Caco-2 (cell line): ENCODE data around the gene AKAP6. TPM values are rescaled to one million over a fixed set of nuclear protein-coding genes. Genes with fewer than 3 reads are reported as not detected.

Source experiments
- BruUV-seq: library from RNA; stranded (reverse); fragments of 400-500 nt; replicated peaks from 2 replicates; lab custom pipeline; 2021; lab: Mats Ljungman, UMichigan
- CTCF ChIA-PET: fragments of 300-600 bp; sonication (Branson Sonifier 250); formaldehyde crosslinking; loops from one replicate; lab custom pipeline; 2022; ENCODE audit warnings: antibody characterized with exemption; lab: Charles Lee
- POLR2A ChIA-PET: fragments of 300-600 bp; sonication (Branson Sonifier 250); formaldehyde crosslinking; loops from one replicate; lab custom pipeline; 2022; ENCODE audit warnings: antibody characterized with exemption; lab: Charles Lee
- DNase-seq, 2 experiments: peaks; one replicate each; pipeline versions ENCODE4 v3.0.0 to v3.0.0-alpha.2; 2020 to 2022
- H3K27me3 ChIP-seq: replicated peaks from 2 replicates; pipeline ENCODE4 v1.6.0; 2011; ENCODE audit warnings: low read length; ENCODE audit not compliant: control insufficient read depth, insufficient read depth
- H3K36me3 ChIP-seq: 2 replicates; pipeline ENCODE4 v1.5.1; 2011; ENCODE audit warnings: low read length; ENCODE audit not compliant: control insufficient read depth, insufficient read depth
- H3K4me1 ChIP-seq: fragments of 250-450 bp; sonication (Bioruptor Pico); 2 replicates; pipeline ENCODE4 v1.5.1; 2020; ENCODE audit warnings: mild to moderate bottlenecking
- H3K4me3 ChIP-seq: 2 replicates; pipeline ENCODE4 v1.5.1; 2011; ENCODE audit warnings: low read depth, mild to moderate bottlenecking, control low read depth, low read length
- H3K9me3 ChIP-seq: fragments of 250-450 bp; sonication (Bioruptor Pico); 2 replicates; pipeline ENCODE4 v1.5.1; 2020; ENCODE audit warnings: mild to moderate bottlenecking, moderate library complexity
- H3K27ac Mint-ChIP-seq: one replicate; pipeline ENCODE4 v1.8.0; 2022; ENCODE audit warnings: mixed read lengths; ENCODE audit not compliant: unreplicated experiment
- H3K27me3 Mint-ChIP-seq: one replicate; pipeline ENCODE4 v1.8.0; 2022; ENCODE audit warnings: mixed read lengths; ENCODE audit not compliant: insufficient read depth, unreplicated experiment
- H3K36me3 Mint-ChIP-seq: one replicate; pipeline ENCODE4 v1.8.0; 2022; ENCODE audit warnings: mild to moderate bottlenecking, mixed read lengths; ENCODE audit not compliant: insufficient read depth, unreplicated experiment
- H3K4me1 Mint-ChIP-seq: one replicate; pipeline ENCODE4 v1.8.0; 2022; ENCODE audit warnings: low read depth, mixed read lengths; ENCODE audit not compliant: unreplicated experiment
- H3K4me3 Mint-ChIP-seq: one replicate; pipeline ENCODE4 v1.8.0; 2022; ENCODE audit warnings: mild to moderate bottlenecking, moderate library complexity, mixed read lengths; ENCODE audit not compliant: unreplicated experiment
- H3K9me3 Mint-ChIP-seq: one replicate; pipeline ENCODE4 v1.8.0; 2022; ENCODE audit warnings: mixed read lengths; ENCODE audit not compliant: unreplicated experiment
- intact Hi-C: fragments of 100-400 bp; cut with micrococcal nuclease; formaldehyde crosslinking; loops from one replicate; pipeline ENCODE4 v1.10.0; 2022; ENCODE audit not compliant: unreplicated experiment
- total RNA-seq: library from RNA; stranded (reverse); gene quantifications from 2 replicates; pipeline ENCODE4 v1.2.3, GENCODE V29; 2022
- TF ChIP-seq, protein P1 (sequence below), 2 experiments: fragments of 200-600 bp in 1 of 2; IDR thresholded peaks; 1 replicate in 1 of 2; 2 replicates in 1 of 2; pipeline versions ENCODE4 v1.5.1 to v1.8.0; 2011 to 2022; ENCODE audit warnings: antibody characterized with exemption in 1 of 2, control low read depth in 1 of 2, inconsistent platforms in 1 of 2, low read depth in 1 of 2, low read length in 1 of 2, mild to moderate bottlenecking in 1 of 2, moderate library complexity in 1 of 2; ENCODE audit not compliant: insufficient read depth in 1 of 2, severe bottlenecking in 1 of 2, unreplicated experiment in 1 of 2

The AKAP6 gene
- total RNA-seq, 1 experiment from 2014 or later: 3.0 TPM

DNA sequence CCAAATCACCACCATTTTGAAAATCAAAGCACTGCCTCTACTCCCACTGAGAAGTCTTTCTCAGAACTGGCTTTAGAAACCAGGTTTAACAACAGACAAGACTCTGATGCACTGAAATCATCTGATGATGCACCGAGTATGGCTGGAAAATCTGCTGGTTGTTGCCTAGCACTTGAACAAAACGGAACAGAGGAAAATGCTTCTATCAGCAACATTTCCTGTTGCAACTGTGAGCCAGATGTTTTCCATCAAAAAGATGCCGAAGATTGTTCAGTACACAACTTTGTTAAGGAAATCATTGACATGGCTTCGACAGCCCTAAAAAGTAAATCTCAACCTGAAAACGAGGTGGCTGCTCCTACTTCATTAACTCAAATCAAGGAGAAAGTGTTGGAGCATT, 494.6 kb downstream of the AKAP6 start:
- no peaks in the 10 kb centered on the region for H3K4me1 ChIP-seq
- H3K27me3 ChIP-seq: no peaks in the 10 kb centered on the region
- Mint-ChIP-seq H3K27ac (no peak overlapping the region), H3K4me1 (no peaks in the 10 kb centered on the region), H3K4me3 (no peak overlapping the region), H3K27me3 (no peaks in the 10 kb centered on the region), H3K36me3 (no peaks in the 10 kb centered on the region), H3K9me3 (no peaks in the 10 kb centered on the region)
- no peaks in the 10 kb centered on the region for H3K36me3 ChIP-seq
- H3K9me3 ChIP-seq: no peaks in the 10 kb centered on the region
- no peak overlapping the region for H3K4me3 ChIP-seq
- CTCF ChIA-PET: no interaction called here
- intact Hi-C loops: no loop called here
- TF ChIP-seq, protein P1, sequence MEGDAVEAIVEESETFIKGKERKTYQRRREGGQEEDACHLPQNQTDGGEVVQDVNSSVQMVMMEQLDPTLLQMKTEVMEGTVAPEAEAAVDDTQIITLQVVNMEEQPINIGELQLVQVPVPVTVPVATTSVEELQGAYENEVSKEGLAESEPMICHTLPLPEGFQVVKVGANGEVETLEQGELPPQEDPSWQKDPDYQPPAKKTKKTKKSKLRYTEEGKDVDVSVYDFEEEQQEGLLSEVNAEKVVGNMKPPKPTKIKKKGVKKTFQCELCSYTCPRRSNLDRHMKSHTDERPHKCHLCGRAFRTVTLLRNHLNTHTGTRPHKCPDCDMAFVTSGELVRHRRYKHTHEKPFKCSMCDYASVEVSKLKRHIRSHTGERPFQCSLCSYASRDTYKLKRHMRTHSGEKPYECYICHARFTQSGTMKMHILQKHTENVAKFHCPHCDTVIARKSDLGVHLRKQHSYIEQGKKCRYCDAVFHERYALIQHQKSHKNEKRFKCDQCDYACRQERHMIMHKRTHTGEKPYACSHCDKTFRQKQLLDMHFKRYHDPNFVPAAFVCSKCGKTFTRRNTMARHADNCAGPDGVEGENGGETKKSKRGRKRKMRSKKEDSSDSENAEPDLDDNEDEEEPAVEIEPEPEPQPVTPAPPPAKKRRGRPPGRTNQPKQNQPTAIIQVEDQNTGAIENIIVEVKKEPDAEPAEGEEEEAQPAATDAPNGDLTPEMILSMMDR (IDR thresholded peaks at IDR 0.05; ENCODE audit: insufficient read depth in 1 of 2, low read depth in 1 of 2, low read length in 1 of 2, severe bottlenecking in 1 of 2, unreplicated experiment in 1 of 2): no peak
- DNase-seq: no peak
- POLR2A ChIA-PET: no interaction called here
- BruUV-seq: no TSS peak

DNA sequence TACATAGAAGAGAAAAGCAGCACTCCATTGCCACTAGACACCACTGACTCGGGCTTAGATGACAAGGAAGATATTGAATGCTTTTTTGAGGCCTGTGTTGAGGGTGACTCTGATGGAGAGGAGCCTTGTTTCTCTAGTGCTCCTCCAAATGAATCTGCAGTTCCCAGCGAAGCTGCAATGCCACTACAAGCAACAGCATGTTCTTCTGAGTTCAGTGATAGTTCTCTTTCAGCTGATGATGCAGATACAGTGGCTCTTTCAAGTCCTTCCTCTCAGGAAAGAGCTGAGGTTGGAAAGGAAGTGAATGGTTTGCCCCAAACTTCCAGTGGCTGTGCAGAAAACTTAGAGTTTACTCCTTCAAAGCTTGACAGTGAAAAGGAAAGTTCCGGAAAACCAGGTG, 495.1 kb downstream of the AKAP6 start:
- no peak overlapping the region for H3K4me3 Mint-ChIP-seq
- Histone ChIP-seq H3K4me1 (no peaks in the 10 kb centered on the region), H3K27me3 (no peaks in the 10 kb centered on the region), H3K36me3 (no peaks in the 10 kb centered on the region), H3K4me3 (no peak overlapping the region), H3K9me3 (no peaks in the 10 kb centered on the region)
- intact Hi-C loops: no loop called here
- H3K27ac Mint-ChIP-seq: no peak overlapping the region
- TF ChIP-seq, protein P1 (IDR thresholded peaks at IDR 0.05; ENCODE audit: insufficient read depth in 1 of 2, low read depth in 1 of 2, low read length in 1 of 2, severe bottlenecking in 1 of 2, unreplicated experiment in 1 of 2): no peak
- H3K4me1 Mint-ChIP-seq: no peaks in the 10 kb centered on the region
- H3K9me3 Mint-ChIP-seq: no peaks in the 10 kb centered on the region
- CTCF ChIA-PET: no interaction called here
- POLR2A ChIA-PET: no interaction called here
- DNase-seq: no peak
- H3K27me3 Mint-ChIP-seq: no peaks in the 10 kb centered on the region
- BruUV-seq: no TSS peak
- H3K36me3 Mint-ChIP-seq: no peaks in the 10 kb centered on the region

DNA sequence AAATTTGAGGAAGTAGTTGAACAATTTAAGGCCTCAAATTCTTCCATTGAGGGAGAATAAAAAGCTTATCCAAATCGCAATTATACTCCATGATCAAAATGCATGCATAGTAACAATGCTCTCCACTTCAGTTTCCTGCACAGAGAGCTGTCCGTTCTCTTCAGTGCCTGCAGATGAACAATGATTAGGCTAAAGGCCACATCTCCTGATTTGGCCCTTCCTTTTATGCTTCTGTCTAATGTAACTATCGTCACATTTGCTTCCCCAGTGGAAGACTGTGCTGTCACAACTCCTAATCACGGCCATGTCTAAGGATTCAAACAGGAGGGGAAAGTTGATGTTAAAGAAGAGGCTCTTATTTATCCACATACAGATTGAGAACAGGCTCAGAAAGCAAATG, 496.0 kb downstream of the AKAP6 start:
- Histone ChIP-seq H3K9me3 (no peaks in the 10 kb centered on the region), H3K36me3 (no peaks in the 10 kb centered on the region), H3K4me1 (no peaks in the 10 kb centered on the region), H3K4me3 (no peak overlapping the region), H3K27me3 (no peaks in the 10 kb centered on the region)
- Mint-ChIP-seq H3K27me3 (peaks cover 3% of the 10 kb centered on the region), H3K9me3 (no peaks in the 10 kb centered on the region), H3K4me1 (no peaks in the 10 kb centered on the region), H3K4me3 (no peak overlapping the region), H3K36me3 (no peaks in the 10 kb centered on the region), H3K27ac (no peak overlapping the region)
- ChIA-PET CTCF (no interaction called here), POLR2A (no interaction called here)
- BruUV-seq: no TSS peak
- intact Hi-C loops: loop anchor here (5.0 kb wide), 1 partner anchor 248 kb away; no protein-coding TSS in a partner anchor
- TF ChIP-seq, protein P1 (IDR thresholded peaks at IDR 0.05; ENCODE audit: insufficient read depth in 1 of 2, low read depth in 1 of 2, low read length in 1 of 2, severe bottlenecking in 1 of 2, unreplicated experiment in 1 of 2): no peak
- no peak for DNase-seq
